GM19397 (cell line): Measurements from ENCODE around the gene ARHGAP22.

Experiments used
- ATAC-seq: cut with Tn5 transposase; IDR thresholded peaks from one replicate; pipeline ENCODE4 v1.9.1; 2021; ENCODE audit warnings: mild to moderate bottlenecking, moderate library complexity; ENCODE audit not compliant: unreplicated experiment

ARHGAP22 gene

GRCh38 chr10:48485711-48486110 is 119.2 kb downstream of the ARHGAP22 start:
- ATAC-seq = no peak

- ATAC-seq = no peak
These were observed 120.0 kb downstream of the ARHGAP22 start for GRCh38 chr10:48484911-48485310.

GRCh38 chr10:48482207-48482606 is 122.7 kb downstream of the ARHGAP22 start:
- no peak for ATAC-seq

GRCh38 chr10:48481385-48481784 is 123.5 kb downstream of the ARHGAP22 start:
- no peak for ATAC-seq

GRCh38 chr10:48480397-48481374 is 124.2 kb downstream of the ARHGAP22 start:
- no peak for ATAC-seq

- no peak for ATAC-seq
These were observed 125.7 kb downstream of the ARHGAP22 start for GRCh38 chr10:48478980-48479811.

GRCh38 chr10:48478469-48478868 is 126.4 kb downstream of the ARHGAP22 start:
- ATAC-seq = no peak

GRCh38 chr10:48477616-48478015 is 127.3 kb downstream of the ARHGAP22 start:
- no peak for ATAC-seq

GRCh38 chr10:48477141-48477540 is 127.7 kb downstream of the ARHGAP22 start:
- no peak for ATAC-seq

GRCh38 chr10:48476279-48476982 is 128.4 kb downstream of the ARHGAP22 start:
- no peak for ATAC-seq

- ATAC-seq = no peak
These were observed 129.0 kb downstream of the ARHGAP22 start for GRCh38 chr10:48475943-48476278.

GRCh38 chr10:48474765-48475365 is 130.0 kb downstream of the ARHGAP22 start:
- no peak for ATAC-seq

GRCh38 chr10:48473704-48474103 is 131.2 kb downstream of the ARHGAP22 start:
- no peak for ATAC-seq

- ATAC-seq = no peak
These were observed 132.3 kb downstream of the ARHGAP22 start for GRCh38 chr10:48472501-48473069.

GRCh38 chr10:48470893-48471805 is 133.7 kb downstream of the ARHGAP22 start:
- ATAC-seq = no peak

GRCh38 chr10:48470115-48470892 is 134.6 kb downstream of the ARHGAP22 start:
- no peak for ATAC-seq

GRCh38 chr10:48469516-48470020 is 135.3 kb downstream of the ARHGAP22 start:
- no peak for ATAC-seq

- no peak for ATAC-seq
These were observed 135.9 kb downstream of the ARHGAP22 start for GRCh38 chr10:48468866-48469511.
